K562 (cell line): Measurements from ENCODE around the gene PIGH. TPM values are rescaled to one million over a fixed set of nuclear protein-coding genes. Genes with fewer than 3 reads are reported as not detected.

Experiments used
- DPF2 ChIP-seq: fragments of 450-650 bp; IDR thresholded peaks from 2 replicates; pipeline ENCODE4 v1.6.1; 2016
- EGR1 ChIP-seq: fragments of 450-650 bp; conservative IDR thresholded peaks from 2 replicates; pipeline ENCODE4 v1.6.1; 2017; ENCODE audit warnings: mild to moderate bottlenecking
- KAT8 ChIP-seq: fragments of 450-650 bp; IDR thresholded peaks from 2 replicates; pipeline ENCODE4 v1.6.1; 2016; ENCODE audit warnings: low read depth, mild to moderate bottlenecking
- PHF8 ChIP-seq: fragments of 200-600 bp; sonication (generic); IDR thresholded peaks from 2 replicates; pipeline ENCODE4 v1.6.1; 2012; ENCODE audit warnings: mixed run types, mild to moderate bottlenecking, inconsistent platforms, low read length, moderate library complexity, borderline replicate concordance
- POLR2AphosphoS5 ChIP-seq: IDR thresholded peaks from 2 replicates; pipeline ENCODE4 v1.6.1; 2011; ENCODE audit warnings: mild to moderate bottlenecking, low read depth, low read length, moderate library complexity; ENCODE audit not compliant: control insufficient read depth, insufficient read depth
- PYGO2 ChIP-seq: fragments of 450-650 bp; IDR thresholded peaks from 2 replicates; pipeline ENCODE4 v1.6.1; 2016; ENCODE audit warnings: mild to moderate bottlenecking, missing genetic modification characterization, moderate library complexity, missing compliant biosample characterization
- RBM34 ChIP-seq: fragments of 200-400 bp; formaldehyde crosslinking; IDR thresholded peaks from 2 replicates; pipeline ENCODE4 v1.6.1; 2018; ENCODE audit warnings: low read length, borderline replicate concordance; ENCODE audit not compliant: insufficient read depth
- RCOR1 ChIP-seq, 2 experiments: IDR thresholded peaks; 2 replicates each; pipeline ENCODE4 v1.6.1; 2012; ENCODE audit warnings: low read depth in 2 of 2, low read length in 2 of 2, borderline replicate concordance in 1 of 2, improper control_type of control experiment in 1 of 2
- SMAD1 ChIP-seq: fragments of 150-350 bp; IDR thresholded peaks from 2 replicates; pipeline ENCODE4 v1.6.1; 2014; ENCODE audit warnings: low read length, low read depth; ENCODE audit not compliant: partially characterized antibody
- ZFX ChIP-seq: sonication (generic); formaldehyde crosslinking; IDR thresholded peaks from 2 replicates; pipeline ENCODE4 v1.8.0; 2022; ENCODE audit warnings: mild to moderate bottlenecking, missing genetic modification reagents, moderate library complexity
- ZNF184 ChIP-seq: sonication (generic); formaldehyde crosslinking; IDR thresholded peaks from 2 replicates; pipeline ENCODE4 v1.5.0; 2020; ENCODE audit warnings: missing genetic modification reagents
- ZNF316 ChIP-seq: fragments of 450-650 bp; IDR thresholded peaks from 2 replicates; pipeline ENCODE4 v1.6.1; 2016
- ZNF507 ChIP-seq: conservative IDR thresholded peaks from 2 replicates; pipeline ENCODE4 v1.6.1; 2017; ENCODE audit warnings: missing genetic modification characterization, missing compliant biosample characterization
- polyA plus RNA-seq, 8 experiments: library from polyadenylated mRNA; depleted of rRNA in 4 of 8; stranded (reverse) in 5 of 8; unstranded in 3 of 8; fragments of >200 nt; fragmentation: Nextera tagmentation in 2 of 8; fragmentation: Illumina TruSeq in 1 of 8; extraction: Ambion mirVana in 2 of 8; extraction: Trizol in 1 of 8; gene quantifications; 2 replicates each; pipeline versions ENCODE4 v1.2.1 to v1.2.3, GENCODE V29; 2011 to 2014; ENCODE audit warnings: inconsistent platforms in 1 of 8, missing spikeins in 1 of 8
- total RNA-seq, 7 experiments: library from RNA; depleted of rRNA in 6 of 7; stranded (reverse); fragments of >200 nt in 6 of 7; fragmentation: Illumina TruSeq in 2 of 7; extraction: Trizol in 2 of 7; gene quantifications; 2 replicates each; pipeline versions ENCODE4 v1.2.1 to v1.2.3, GENCODE V29; 2011 to 2021; ENCODE audit warnings: low replicate concordance in 1 of 7
- TF ChIP-seq, protein P1 (sequence below): sonication (generic); formaldehyde crosslinking; IDR thresholded peaks from 2 replicates; pipeline ENCODE4 v1.8.0; 2022; ENCODE audit warnings: missing genetic modification reagents, mild to moderate bottlenecking, borderline replicate concordance
- TF ChIP-seq, protein P2 (sequence below): fragments of 200-800 bp; sonication (Bioruptor generic); IDR thresholded peaks from 2 replicates; pipeline ENCODE4 v1.6.1; 2016; ENCODE audit warnings: missing genetic modification characterization, missing compliant biosample characterization
- TF ChIP-seq, protein P3 (sequence below): fragments of 250-450 bp; sonication (Bioruptor Pico); IDR thresholded peaks from 2 replicates; pipeline ENCODE4 v1.4.0; 2020

PIGH gene
- total and polyA plus RNA-seq, 9 of the 15 experiments (the other 6 are each of a cell fraction or from before 2014, with no cell fraction given), result 21.1 to 53.4 (median 24.7) TPM

DNA sequence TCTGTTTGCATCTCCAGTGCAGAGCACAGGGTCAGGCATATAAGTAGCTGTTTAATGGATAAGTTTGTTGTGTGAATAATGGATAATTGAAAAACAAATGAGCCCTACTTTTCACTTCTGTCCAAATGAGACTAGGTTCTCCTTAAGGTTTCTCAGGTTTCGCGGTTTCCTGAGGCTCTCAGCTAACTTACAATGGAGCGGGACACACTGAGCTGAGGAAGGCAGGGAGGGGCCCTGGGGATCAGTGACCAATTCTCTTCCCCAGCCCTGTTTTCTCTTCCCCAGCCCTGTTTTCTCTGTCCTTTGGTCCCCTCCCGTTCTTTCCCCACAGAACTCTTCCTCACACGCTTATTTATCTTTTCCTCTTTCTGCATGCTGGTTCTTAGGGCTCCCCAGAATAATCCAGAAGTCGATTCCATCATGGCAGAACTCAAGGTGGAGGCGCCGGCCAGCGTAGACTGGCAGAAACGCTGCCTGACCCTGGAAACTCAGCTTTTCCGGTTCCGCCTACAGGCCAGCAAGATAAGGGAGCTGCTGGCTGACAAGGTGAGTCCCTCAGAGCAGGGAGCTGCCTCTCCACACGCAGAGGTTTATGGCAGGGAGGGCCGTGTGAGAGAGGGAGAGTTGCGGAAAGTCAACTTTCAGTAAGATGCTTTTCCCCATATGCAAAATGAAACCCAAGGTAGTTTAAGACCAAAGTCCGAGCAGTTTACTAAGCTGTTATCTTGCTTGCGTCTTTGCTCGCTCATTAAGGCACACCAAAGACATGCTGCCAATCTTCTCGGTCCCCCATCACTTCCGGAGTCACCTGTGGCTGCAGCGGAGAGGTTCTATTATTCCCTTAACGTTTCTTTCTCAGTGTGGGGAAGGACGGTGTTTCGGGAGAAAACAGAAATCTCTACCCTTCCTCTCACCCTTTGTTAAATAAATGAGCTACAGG is 58.4 kb downstream of the PIGH start (continued):
- TF ChIP-seq EGR1 (0 out of 2 replicates have a peak, but pooled peaks have one; percentile 19), POLR2AphosphoS5 (peak; percentile 42; the same call in 1 of the 2 replicates), RCOR1 (IDR thresholded peaks at IDR 0.05; ENCODE audit: borderline replicate concordance in 1 of 2, low read depth in 2 of 2, low read length in 2 of 2) (peak in 1 of 2 experiments; percentile 12; a peak in 1 of 4 replicates), RBM34 (no peak), PHF8 (peak; percentile 50), ZFX (CRISPR knock-in tag) (no peak), PYGO2 (no peak), ZNF184 (CRISPR knock-in tag) (no peak), ZNF316 (no peak), ZNF507 (tag) (no peak), SMAD1 (peak; percentile 29), KAT8 (no peak), DPF2 (0 out of 2 replicates have a peak, but pooled peaks have one; percentile 21)
- TF ChIP-seq, protein P1, sequence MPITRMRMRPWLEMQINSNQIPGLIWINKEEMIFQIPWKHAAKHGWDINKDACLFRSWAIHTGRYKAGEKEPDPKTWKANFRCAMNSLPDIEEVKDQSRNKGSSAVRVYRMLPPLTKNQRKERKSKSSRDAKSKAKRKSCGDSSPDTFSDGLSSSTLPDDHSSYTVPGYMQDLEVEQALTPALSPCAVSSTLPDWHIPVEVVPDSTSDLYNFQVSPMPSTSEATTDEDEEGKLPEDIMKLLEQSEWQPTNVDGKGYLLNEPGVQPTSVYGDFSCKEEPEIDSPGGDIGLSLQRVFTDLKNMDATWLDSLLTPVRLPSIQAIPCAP, result no peak
- TF ChIP-seq, protein P2, sequence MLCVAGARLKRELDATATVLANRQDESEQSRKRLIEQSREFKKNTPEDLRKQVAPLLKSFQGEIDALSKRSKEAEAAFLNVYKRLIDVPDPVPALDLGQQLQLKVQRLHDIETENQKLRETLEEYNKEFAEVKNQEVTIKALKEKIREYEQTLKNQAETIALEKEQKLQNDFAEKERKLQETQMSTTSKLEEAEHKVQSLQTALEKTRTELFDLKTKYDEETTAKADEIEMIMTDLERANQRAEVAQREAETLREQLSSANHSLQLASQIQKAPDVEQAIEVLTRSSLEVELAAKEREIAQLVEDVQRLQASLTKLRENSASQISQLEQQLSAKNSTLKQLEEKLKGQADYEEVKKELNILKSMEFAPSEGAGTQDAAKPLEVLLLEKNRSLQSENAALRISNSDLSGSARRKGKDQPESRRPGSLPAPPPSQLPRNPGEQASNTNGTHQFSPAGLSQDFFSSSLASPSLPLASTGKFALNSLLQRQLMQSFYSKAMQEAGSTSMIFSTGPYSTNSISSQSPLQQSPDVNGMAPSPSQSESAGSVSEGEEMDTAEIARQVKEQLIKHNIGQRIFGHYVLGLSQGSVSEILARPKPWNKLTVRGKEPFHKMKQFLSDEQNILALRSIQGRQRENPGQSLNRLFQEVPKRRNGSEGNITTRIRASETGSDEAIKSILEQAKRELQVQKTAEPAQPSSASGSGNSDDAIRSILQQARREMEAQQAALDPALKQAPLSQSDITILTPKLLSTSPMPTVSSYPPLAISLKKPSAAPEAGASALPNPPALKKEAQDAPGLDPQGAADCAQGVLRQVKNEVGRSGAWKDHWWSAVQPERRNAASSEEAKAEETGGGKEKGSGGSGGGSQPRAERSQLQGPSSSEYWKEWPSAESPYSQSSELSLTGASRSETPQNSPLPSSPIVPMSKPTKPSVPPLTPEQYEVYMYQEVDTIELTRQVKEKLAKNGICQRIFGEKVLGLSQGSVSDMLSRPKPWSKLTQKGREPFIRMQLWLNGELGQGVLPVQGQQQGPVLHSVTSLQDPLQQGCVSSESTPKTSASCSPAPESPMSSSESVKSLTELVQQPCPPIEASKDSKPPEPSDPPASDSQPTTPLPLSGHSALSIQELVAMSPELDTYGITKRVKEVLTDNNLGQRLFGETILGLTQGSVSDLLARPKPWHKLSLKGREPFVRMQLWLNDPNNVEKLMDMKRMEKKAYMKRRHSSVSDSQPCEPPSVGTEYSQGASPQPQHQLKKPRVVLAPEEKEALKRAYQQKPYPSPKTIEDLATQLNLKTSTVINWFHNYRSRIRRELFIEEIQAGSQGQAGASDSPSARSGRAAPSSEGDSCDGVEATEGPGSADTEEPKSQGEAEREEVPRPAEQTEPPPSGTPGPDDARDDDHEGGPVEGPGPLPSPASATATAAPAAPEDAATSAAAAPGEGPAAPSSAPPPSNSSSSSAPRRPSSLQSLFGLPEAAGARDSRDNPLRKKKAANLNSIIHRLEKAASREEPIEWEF, result no peak
- TF ChIP-seq, protein P3, sequence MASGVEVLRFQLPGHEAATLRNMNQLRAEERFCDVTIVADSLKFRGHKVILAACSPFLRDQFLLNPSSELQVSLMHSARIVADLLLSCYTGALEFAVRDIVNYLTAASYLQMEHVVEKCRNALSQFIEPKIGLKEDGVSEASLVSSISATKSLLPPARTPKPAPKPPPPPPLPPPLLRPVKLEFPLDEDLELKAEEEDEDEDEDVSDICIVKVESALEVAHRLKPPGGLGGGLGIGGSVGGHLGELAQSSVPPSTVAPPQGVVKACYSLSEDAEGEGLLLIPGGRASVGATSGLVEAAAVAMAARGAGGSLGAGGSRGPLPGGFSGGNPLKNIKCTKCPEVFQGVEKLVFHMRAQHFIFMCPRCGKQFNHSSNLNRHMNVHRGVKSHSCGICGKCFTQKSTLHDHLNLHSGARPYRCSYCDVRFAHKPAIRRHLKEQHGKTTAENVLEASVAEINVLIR (CRISPR knock-in tag), result no peak
